ENCODE results near the gene EMX1. TPM values are rescaled to one million over a fixed set of nuclear protein-coding genes. Genes with fewer than 3 reads are reported as not detected.

The EMX1 gene
- total and polyA plus RNA-seq, 2 of the 13 experiments (the other 11 are each of a cell fraction or from before 2014, with no cell fraction given), result 0.62 to 4.9 TPM

DNA sequence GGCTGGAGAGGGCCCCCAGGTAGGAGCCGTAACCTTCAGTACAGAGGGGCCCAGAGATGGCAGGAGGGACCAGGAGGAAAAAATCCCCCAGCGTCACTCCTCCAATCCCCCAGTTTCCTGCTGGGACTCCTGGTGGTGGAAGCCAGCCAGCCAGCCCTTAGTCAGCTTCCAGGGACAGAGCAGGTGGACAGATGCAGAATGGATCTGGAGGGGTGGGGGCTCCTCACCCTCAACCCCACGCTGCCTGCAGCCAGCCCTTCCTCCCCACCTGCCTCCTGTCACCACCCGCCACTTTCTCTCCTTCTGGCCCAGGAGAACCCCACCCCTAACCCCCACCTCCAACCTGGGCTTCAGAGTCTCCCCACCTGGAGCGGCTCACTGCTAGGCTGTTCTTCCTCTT is 21.1 kb downstream of the EMX1 start:
- no TSS peak for BruUV-seq (replicated peaks)
- Histone ChIP-seq H3K9ac (ENCODE audit: insufficient read depth, low read depth, low read length) (no peak overlapping the region), H3K4me1 (ENCODE audit: insufficient read depth, low read length) (peaks cover 15% of the 10 kb centered on the region), H3K4me3 (replicated peaks in 1 of 3; ENCODE audit: insufficient read depth in 1 of 3, low read depth in 2 of 3, low read length in 3 of 3) (no peak overlapping the region), H3K36me3 (replicated peaks in 1 of 2; ENCODE audit: control insufficient read depth in 1 of 2, insufficient read depth in 2 of 2, low read length in 2 of 2) (no peaks in the 10 kb centered on the region; a peak in 1 of 5 replicates), H3K4me2 (ENCODE audit: low read depth, low read length) (no peak overlapping the region), H4K20me1 (ENCODE audit: insufficient read depth, low read length) (peaks cover 4% of the 10 kb centered on the region; the same call in 1 of the 2 replicates), H3K9me3 (ENCODE audit: low read length) (no peaks in the 10 kb centered on the region), H3K27me3 (ENCODE audit: control insufficient read depth in 1 of 2, insufficient read depth in 2 of 2, low read length in 2 of 2) (no peaks in the 10 kb centered on the region; a peak in 1 of 5 replicates), H3K27ac (ENCODE audit: extremely low read length, insufficient read depth, low read length) (no peak overlapping the region), H3K79me2 (ENCODE audit: insufficient read depth, low read length) (no peaks in the 10 kb centered on the region), H2AFZ (ENCODE audit: low read length) (no peak overlapping the region)
- intact Hi-C loops (cut with micrococcal nuclease; ENCODE audit: unreplicated experiment), result no loop called here
- FAIRE-seq, result no peak
- no peak for TF ChIP-seq ZKSCAN5 (CRISPR knock-in tag; IDR thresholded peaks at IDR 0.05)
- no peak for TF ChIP-seq NCOR1 (IDR thresholded peaks at IDR 0.05; ENCODE audit: borderline replicate concordance, low read length)
- no peak for TF ChIP-seq PTBP1 (IDR thresholded peaks at IDR 0.05; ENCODE audit: low read depth, low read length, poor library complexity, severe bottlenecking)
- TF ChIP-seq CC2D1A (CRISPR knock-in tag; IDR thresholded peaks at IDR 0.05), result no peak
- TF ChIP-seq HMGXB4 (CRISPR knock-in tag; IDR thresholded peaks at IDR 0.05; ENCODE audit: borderline replicate concordance in 1 of 2, low read depth in 1 of 2), result no peak
- no peak for TF ChIP-seq ZNF713 (CRISPR knock-in tag; IDR thresholded peaks at IDR 0.05)
- no peak for TF ChIP-seq HNF4A (CRISPR knock-in tag; IDR thresholded peaks at IDR 0.05)
- TF ChIP-seq ZNF317 (CRISPR knock-in tag; IDR thresholded peaks at IDR 0.05), result no peak
- TF ChIP-seq, protein P1, sequence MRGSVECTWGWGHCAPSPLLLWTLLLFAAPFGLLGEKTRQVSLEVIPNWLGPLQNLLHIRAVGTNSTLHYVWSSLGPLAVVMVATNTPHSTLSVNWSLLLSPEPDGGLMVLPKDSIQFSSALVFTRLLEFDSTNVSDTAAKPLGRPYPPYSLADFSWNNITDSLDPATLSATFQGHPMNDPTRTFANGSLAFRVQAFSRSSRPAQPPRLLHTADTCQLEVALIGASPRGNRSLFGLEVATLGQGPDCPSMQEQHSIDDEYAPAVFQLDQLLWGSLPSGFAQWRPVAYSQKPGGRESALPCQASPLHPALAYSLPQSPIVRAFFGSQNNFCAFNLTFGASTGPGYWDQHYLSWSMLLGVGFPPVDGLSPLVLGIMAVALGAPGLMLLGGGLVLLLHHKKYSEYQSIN (CRISPR knock-in tag; IDR thresholded peaks at IDR 0.05; ENCODE audit: borderline replicate concordance), result no peak
- TF ChIP-seq JDP2 (CRISPR knock-in tag; IDR thresholded peaks at IDR 0.05; ENCODE audit: borderline replicate concordance), result no peak
- TF ChIP-seq RFX1 (IDR thresholded peaks at IDR 0.05), result no peak
- in situ Hi-C loops (cut with HindIII; ENCODE audit: extremely low pct_ligation_motif_present, low pct_unique_long_range_greater_than_20kb), result loop anchor here (5.0 kb wide), 1 partner anchor 46 kb away; no protein-coding TSS in a partner anchor
- ChIA-PET POLR2A (no interaction called here), CTCF (ENCODE audit: low intra/inter-chr PET ratio, low total read pairs) (no interaction called here)
- DNase-seq (ENCODE audit: low spot score), result no peak
- ATAC-seq, result no peak
- 78% methylated on average over 5 of the region's 5 CpGs for WGBS (ENCODE audit: low lambda C conversion rate)

Measured in HepG2 (cell line).